CD4-positive, alpha-beta T cell treated with Interleukin-12 subunit alpha and Interleukin-12 subunit beta, for 1 hour (primary cell): ENCODE results near the gene MS4A10.

Experiments
- DNase-seq: peaks from one replicate; pipeline ENCODE4 v3.0.0-alpha.2; 2020

The MS4A10 gene

DNA sequence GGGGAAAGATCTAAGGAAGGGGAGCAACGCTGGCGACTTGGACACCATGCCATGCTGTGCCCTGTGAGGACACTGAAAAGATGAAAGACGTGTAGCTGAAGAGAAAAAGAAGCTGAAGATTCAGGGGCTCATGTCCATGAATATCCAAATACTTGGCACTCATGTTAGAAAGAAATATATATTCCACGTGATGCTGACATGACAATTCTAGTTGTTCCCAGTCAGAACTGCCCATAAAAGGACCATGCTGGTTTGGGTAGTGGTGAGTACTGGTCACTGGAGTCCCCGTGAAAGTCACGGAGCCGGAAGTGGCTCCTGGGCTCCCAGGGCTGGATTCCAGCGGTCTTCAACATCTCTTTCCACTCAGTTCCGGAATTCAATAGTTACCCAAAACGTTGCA, 18.6 kb upstream of the MS4A10 start:
- no peak for DNase-seq

DNA sequence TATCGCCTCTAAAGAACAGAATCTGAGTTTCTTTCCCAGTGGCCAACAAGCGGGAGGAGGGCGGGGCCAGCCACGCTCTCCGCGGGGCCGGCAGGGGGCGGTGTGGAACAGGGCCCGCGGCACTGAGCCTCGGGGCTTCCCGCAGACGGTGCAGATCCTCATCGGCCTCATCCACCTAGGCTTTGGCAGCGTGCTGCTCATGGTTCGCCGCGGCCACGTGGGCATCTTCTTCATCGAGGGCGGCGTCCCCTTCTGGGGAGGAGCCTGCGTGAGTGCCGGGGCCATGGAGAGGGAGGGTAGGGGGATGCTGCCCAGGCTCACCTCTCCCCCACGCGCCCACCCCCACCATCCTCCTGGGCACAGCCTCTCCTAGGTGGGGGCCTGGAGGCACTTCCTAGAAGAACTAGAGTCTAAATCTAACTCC, 17.7 kb upstream of the MS4A10 start:
- DNase-seq = no peak

DNA sequence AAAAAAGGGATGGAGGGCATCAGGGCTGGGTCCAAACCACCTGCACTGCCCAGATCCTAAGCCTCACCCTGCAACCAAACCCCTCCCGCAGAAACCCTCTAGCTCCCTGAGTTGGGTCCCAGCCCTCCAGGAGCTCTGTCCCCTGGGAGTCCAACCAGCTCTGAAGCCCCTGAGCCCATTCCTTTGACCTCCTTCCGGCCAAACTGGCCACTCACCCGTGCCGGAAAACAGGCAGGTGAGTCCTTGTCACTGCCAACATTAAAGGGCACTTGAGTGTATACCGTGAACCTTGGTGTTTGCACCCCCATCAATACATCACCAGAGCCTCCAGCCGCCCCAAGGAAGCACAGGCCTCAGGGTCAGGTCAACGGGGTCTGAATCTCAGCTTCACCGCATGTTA, 16.9 kb upstream of the MS4A10 start:
- DNase-seq = no peak

GRCh38 chr11:60769273-60769672, 15.9 kb upstream of the MS4A10 start:
- DNase-seq = no peak

DNA sequence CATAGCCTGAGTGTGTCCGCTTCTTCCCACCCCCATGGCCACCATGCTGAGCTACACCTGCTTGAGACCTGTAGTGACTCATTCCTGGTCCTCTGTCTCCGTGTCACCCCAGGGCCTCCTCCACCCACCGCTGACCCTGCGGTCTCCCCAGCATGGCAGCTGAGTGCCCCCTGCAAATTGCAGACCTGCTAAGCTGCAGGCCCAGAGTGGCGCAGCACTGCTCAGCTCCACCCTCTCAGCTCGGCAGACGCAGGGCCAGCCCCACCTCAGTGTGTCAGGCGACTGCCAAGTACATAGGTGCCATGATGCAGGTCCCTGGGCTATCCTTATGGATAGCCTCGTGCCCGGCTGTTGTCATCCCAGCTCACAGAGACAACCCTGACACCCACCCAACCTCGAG, 15.3 kb upstream of the MS4A10 start:
- no peak for DNase-seq

DNA sequence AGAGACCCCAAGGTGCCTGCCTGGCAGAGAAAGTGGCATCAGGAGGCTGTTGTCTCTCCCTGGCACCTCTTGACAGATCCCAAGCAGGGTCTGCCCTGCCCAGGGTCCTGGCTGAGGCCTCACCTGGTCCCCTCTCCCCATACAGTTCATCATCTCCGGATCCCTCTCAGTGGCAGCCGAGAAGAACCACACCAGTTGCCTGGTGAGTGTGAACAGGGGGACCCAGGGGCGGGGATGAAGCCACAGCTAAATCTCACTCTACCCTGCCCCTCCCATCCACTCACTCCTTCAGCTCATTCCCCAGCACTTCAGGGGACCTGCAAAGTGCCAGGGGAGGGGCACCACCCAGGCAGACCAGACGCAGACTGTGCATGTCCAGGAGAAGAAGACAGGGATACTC, 14.0 kb upstream of the MS4A10 start:
- DNase-seq = no peak

DNA sequence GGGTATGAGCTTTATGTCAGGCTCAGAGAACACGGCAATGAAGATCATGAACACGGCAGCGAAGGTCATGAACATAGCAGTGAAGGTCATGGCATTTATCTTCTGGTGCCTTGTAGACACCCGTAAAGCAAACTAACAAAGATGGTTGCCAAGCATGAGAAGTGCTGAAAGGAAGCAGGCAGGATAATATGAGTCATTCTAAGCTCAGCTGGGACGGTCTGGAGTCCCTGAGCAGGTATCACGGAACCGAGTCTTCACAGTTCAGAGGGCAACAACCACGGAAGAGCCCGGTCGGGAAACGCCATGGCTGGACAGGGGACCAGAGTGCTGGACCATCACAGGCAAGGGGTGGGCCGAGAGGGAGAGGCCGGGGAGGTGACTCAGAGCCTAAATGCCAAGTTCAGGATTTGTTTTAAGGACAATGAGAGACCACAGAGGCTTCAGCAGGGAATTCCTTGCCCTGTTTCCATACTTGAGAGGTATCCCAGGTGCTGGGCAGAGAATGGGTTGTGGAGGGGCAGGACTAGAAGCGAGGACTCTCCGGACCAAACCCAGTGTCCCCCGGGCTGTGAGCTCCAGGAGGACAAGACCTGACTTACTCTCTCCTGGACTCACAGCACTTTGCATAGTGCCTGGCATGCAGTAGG, 13.1 kb upstream of the MS4A10 start:
- DNase-seq = no peak

DNA sequence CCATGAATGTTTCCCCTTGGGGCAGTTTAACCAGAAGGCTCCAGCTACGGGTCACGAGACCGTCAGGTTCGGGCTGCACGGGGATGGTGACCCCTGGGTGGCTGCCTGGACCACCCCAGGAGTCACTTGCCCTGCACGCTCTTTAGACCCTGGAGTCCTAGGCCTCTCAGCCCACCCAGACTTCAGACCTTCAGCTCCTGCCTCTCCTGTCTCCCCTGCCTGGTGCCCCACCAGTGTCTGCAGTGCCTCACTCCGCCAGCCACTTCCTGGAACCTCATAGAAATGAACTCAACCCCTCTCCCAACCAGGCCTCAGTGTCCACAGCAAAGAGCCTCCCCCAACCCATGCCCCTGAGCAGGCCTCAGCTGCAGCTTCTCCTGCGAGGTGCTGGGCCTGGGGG, 12.5 kb upstream of the MS4A10 start:
- no peak for DNase-seq

GRCh38 chr11:60774726-60775125, 10.4 kb upstream of the MS4A10 start:
- DNase-seq = no peak

- DNase-seq = peak; percentile 82
Measured at GRCh38 chr11:60775420-60775961, 9.6 kb upstream of the MS4A10 start.

GRCh38 chr11:60776167-60776566, 9.0 kb upstream of the MS4A10 start:
- no peak for DNase-seq

DNA sequence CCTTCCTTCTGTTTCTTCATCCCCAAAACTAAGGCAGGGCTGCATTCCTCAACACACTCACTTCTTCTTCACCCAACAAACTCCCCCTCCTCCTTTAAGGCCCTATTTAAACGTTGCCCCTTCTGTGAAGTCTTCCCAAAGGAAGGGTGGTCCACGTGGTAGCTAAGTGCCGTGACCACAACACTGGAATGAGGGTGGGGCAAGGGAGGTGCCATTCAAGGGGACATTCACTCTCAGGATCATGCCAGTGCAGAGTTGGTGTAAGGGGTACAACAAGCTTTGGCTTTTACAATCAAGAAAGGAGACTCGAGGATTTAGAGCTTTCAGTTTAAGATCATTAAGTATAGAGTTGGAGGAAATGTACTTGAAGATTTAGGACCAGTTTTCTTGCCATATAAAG, 8.0 kb upstream of the MS4A10 start:
- DNase-seq = no peak

GRCh38 chr11:60777572-60777971, 7.6 kb upstream of the MS4A10 start:
- no peak for DNase-seq

DNA sequence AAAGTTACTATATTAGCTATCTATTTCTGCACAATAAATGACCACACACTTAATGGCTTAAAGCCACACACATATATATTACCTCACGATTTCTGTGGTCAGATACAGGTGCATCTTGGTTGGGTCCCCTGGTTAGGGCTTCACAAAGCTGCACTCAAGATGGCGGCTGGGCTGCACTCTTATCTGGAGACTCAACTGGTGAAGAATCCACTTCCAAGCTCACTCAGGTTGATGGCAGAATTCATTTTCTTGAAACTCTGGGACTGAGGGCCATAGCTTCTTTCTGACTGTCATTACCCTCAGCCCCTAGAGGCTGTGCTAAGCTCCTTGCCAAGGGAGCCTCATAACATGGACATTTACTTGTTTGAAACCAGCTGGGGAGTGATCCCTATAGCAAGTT, 5.1 kb upstream of the MS4A10 start:
- no peak for DNase-seq

DNA sequence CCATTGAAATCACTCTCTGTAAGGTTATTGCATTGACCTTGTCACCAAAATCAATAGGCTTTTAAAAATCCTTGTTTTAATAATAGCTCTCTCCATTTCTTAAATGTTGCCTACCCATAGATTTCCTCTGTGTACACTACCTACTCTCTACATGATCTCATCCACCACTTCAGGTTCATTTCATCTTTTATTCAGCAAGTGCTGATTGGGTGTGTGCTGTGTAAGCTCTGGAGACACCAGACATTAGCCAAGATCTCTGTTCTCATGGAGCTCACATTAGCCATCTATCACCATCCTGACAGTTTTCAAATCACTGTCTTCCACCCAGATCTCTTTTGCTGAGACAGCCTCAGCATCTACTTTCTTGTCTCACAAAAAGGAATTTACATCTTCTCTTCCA, 4.4 kb upstream of the MS4A10 start:
- no peak for DNase-seq

- no peak for DNase-seq
Measured at GRCh38 chr11:60781286-60781980, 3.7 kb upstream of the MS4A10 start.

GRCh38 chr11:60781981-60782316, 3.2 kb upstream of the MS4A10 start:
- DNase-seq = no peak

- DNase-seq = no peak
Measured at GRCh38 chr11:60782393-60783140, 2.6 kb upstream of the MS4A10 start.

- DNase-seq = no peak
Measured at GRCh38 chr11:60783141-60783484, 2.0 kb upstream of the MS4A10 start.

GRCh38 chr11:60783911-60784310, 1.2 kb upstream of the MS4A10 start:
- no peak for DNase-seq

- DNase-seq = no peak
Measured at GRCh38 chr11:60785806-60786361, 751 bp downstream of the MS4A10 start.

DNA sequence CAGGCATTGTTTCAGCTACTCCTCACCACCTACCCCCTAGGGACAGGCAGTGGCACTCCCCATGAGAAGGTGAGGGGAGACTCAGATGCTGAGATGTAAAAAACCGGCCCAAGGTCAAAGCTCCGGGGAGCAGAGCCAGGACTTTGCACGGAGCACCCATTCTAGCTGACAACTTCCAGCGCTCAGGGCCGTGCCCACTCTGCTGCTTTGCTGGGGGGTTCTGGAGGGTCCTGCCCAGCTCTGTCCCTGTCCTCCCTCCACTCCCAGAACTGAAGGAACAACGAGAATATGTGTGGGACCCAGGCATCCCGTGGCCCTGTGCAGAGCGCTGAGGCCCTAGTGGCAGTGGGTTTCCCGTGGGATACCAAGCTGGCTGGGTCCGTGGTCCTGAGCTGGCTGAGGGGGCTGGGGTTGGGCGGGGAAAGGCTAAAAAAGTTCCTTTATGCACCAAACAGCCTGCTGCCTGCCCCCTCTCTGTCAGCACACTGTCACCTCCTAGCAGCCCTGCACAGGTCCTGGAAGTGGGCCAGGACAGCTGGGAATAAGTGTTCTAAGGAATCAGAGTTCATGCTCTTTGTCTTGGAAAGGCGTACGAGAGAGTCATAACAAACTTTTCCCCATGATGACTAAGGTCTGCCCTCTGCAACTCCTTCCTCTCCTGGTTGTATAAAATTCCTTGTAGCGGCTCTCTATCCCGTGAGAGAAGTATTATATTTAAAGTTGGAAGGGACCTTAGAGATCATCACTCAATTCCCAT, 1.9 kb downstream of the MS4A10 start:
- no peak for DNase-seq
